HCT116 (cell line): ENCODE data around the gene TGFBR1. TPM values are rescaled to one million over a fixed set of nuclear protein-coding genes. Genes with fewer than 3 reads are reported as not detected.

Source experiments
- ATAC-seq: fragments of 200-7000 bp; cut with Tn5 transposase; 2 replicates; pipeline ENCODE4 v1.9.1; 2020; ENCODE audit warnings: mild to moderate bottlenecking, moderate library complexity
- BruUV-seq: library from RNA; stranded (reverse); fragments of 400-500 nt; replicated peaks from 2 replicates; lab custom pipeline; 2021; lab: Mats Ljungman, UMichigan
- CTCF ChIA-PET: fragments of 300-600 bp; sonication (Branson Sonifier 250); formaldehyde crosslinking; loops from one replicate; lab custom pipeline; 2021; ENCODE audit warnings: antibody characterized with exemption; lab: Charles Lee
- POLR2A ChIA-PET: fragments of 300-600, 350-600 bp; sonication (Branson Sonifier 250); formaldehyde crosslinking; loops from one replicate; lab custom pipeline; 2021; ENCODE audit warnings: antibody characterized with exemption; lab: Charles Lee
- RAD21 ChIA-PET, 2 experiments: fragments of 300-600 bp; sonication (Branson Sonifier 250); formaldehyde crosslinking; loops; one replicate each; lab custom pipeline; 2023; ENCODE audit warnings: low total read pairs in 2 of 2; ENCODE audit not compliant: uncharacterized antibody in 2 of 2, unreplicated experiment in 2 of 2, low non-redundant PET in 1 of 2; lab: Charles Lee
- DNase-seq: peaks from one replicate; pipeline ENCODE4 v3.0.0-alpha.2; 2010; ENCODE audit warnings: low read depth, low spot score
- H2AFZ ChIP-seq: fragments of 200-600 bp; shearing (Covaris generic), sonication (generic); 2 replicates; pipeline ENCODE4 v1.6.1; 2017; ENCODE audit warnings: low read depth, mixed run types, mixed read lengths, antibody characterized with exemption, low read length; ENCODE audit not compliant: poor library complexity, severe bottlenecking
- H3K27ac ChIP-seq: 2 replicates; pipeline ENCODE4 v1.5.1; 2012; ENCODE audit warnings: low read depth, low read length
- H3K27me3 ChIP-seq: fragments of 200-600 bp; sonication (generic); 2 replicates; pipeline ENCODE4 v1.6.1; 2016; ENCODE audit warnings: mixed run types, low read length, mixed read lengths; ENCODE audit not compliant: insufficient read depth
- H3K36me3 ChIP-seq, 2 experiments: fragments of 200-500 bp in 1 of 2; fragments of 200-600 bp in 1 of 2; sonication (Bioruptor generic) in 1 of 2; sonication (generic) in 1 of 2; 2 replicates each; pipeline versions ENCODE4 v1.5.1 to v1.6.1; 2014 to 2016; ENCODE audit warnings: low read length in 2 of 2, inconsistent platforms in 1 of 2, mixed read lengths in 1 of 2, mixed run types in 1 of 2; ENCODE audit not compliant: insufficient read depth in 2 of 2, control insufficient read depth in 1 of 2
- H3K4me1 ChIP-seq, 2 experiments: fragments of 200-600 bp in 1 of 2; sonication (generic) in 1 of 2; 2 replicates each; pipeline versions ENCODE4 v1.5.1 to v1.6.1; 2012 to 2017; ENCODE audit warnings: low read length in 2 of 2, inconsistent platforms in 1 of 2, mild to moderate bottlenecking in 1 of 2, mixed read lengths in 1 of 2, mixed run types in 1 of 2, moderate library complexity in 1 of 2; ENCODE audit not compliant: insufficient read depth in 2 of 2, control insufficient read depth in 1 of 2
- H3K4me2 ChIP-seq: fragments of 200-600 bp; sonication (generic); 2 replicates; pipeline ENCODE4 v1.6.1; 2017; ENCODE audit warnings: mixed run types, low read length, mixed read lengths
- H3K4me3 ChIP-seq, 2 experiments: fragments of 200-600 bp in 1 of 2; sonication (generic) in 1 of 2; replicated peaks in 1 of 2; 2 replicates each; pipeline ENCODE4 v1.5.1; 2011 to 2016; ENCODE audit warnings: low read length in 2 of 2, control low read depth in 1 of 2, low read depth in 1 of 2, mild to moderate bottlenecking in 1 of 2, mixed read lengths in 1 of 2, mixed run types in 1 of 2
- H3K79me2 ChIP-seq: fragments of 200-600 bp; sonication (generic); 2 replicates; pipeline ENCODE4 v1.6.1; 2017; ENCODE audit warnings: mild to moderate bottlenecking, mixed run types, low read length, moderate library complexity, mixed read lengths; ENCODE audit not compliant: insufficient read depth
- H3K9ac ChIP-seq: fragments of 200-600 bp; sonication (generic); 2 replicates; pipeline ENCODE4 v1.6.1; 2016; ENCODE audit warnings: low read length, mixed read lengths
- H3K9me2 ChIP-seq: fragments of 200-600 bp; sonication (generic), shearing (Covaris generic); 2 replicates; pipeline ENCODE4 v1.6.1; 2017; ENCODE audit warnings: mixed run types, mild to moderate bottlenecking, moderate library complexity; ENCODE audit not compliant: insufficient read depth
- H3K9me3 ChIP-seq, 2 experiments: fragments of 200-500 bp in 1 of 2; fragments of 200-600 bp in 1 of 2; sonication (Bioruptor generic) in 1 of 2; sonication (generic) in 1 of 2; 2 replicates each; pipeline ENCODE4 v1.6.1; 2014 to 2017; ENCODE audit warnings: low read length in 2 of 2, mixed read lengths in 2 of 2, inconsistent platforms in 1 of 2, low read depth in 1 of 2, mild to moderate bottlenecking in 1 of 2, mixed run types in 1 of 2, moderate library complexity in 1 of 2; ENCODE audit not compliant: control insufficient read depth in 1 of 2, insufficient read depth in 1 of 2
- H4K20me1 ChIP-seq: fragments of 200-600 bp; sonication (generic), shearing (Covaris generic); 2 replicates; pipeline ENCODE4 v1.6.1; 2017; ENCODE audit warnings: mixed run types, mild to moderate bottlenecking, moderate library complexity; ENCODE audit not compliant: insufficient read depth
- CBX3 ChIP-seq: IDR thresholded peaks from 2 replicates; pipeline ENCODE4 v1.6.1; 2012; ENCODE audit warnings: low read depth
- CEBPB ChIP-seq: IDR thresholded peaks from 2 replicates; pipeline ENCODE4 v1.6.1; 2012; ENCODE audit warnings: low read depth
- ELF1 ChIP-seq: IDR thresholded peaks from 2 replicates; pipeline ENCODE4 v1.6.1; 2012; ENCODE audit warnings: low read depth, borderline replicate concordance
- EZH2phosphoT487 ChIP-seq: fragments of 200-600 bp; IDR thresholded peaks from 2 replicates; pipeline ENCODE4 v1.6.1; 2018; ENCODE audit warnings: antibody characterized with exemption, borderline replicate concordance
- POLR2A ChIP-seq: IDR thresholded peaks from 2 replicates; pipeline ENCODE4 v1.7.0; 2011; ENCODE audit warnings: borderline replicate concordance; ENCODE audit not compliant: insufficient read depth, insufficient read length; ENCODE audit errors: extremely low read depth
- RAD21 ChIP-seq: IDR thresholded peaks from 2 replicates; pipeline ENCODE4 v1.6.1; 2012; ENCODE audit warnings: low read depth, mild to moderate bottlenecking
- SIN3A ChIP-seq: IDR thresholded peaks from 2 replicates; pipeline ENCODE4 v1.6.1; 2012; ENCODE audit warnings: low read depth
- SRF ChIP-seq: IDR thresholded peaks from 2 replicates; pipeline ENCODE4 v1.6.1; 2012; ENCODE audit warnings: low read depth
- TCF7L2 ChIP-seq: IDR thresholded peaks from 2 replicates; pipeline ENCODE4 v1.7.0; 2011; ENCODE audit warnings: borderline replicate concordance, inconsistent platforms; ENCODE audit not compliant: insufficient read depth, insufficient read length; ENCODE audit errors: extremely low read depth
- YY1 ChIP-seq: IDR thresholded peaks from 2 replicates; pipeline ENCODE4 v1.6.1; 2011; ENCODE audit warnings: low read length, low read depth, moderate library complexity, mild to moderate bottlenecking; ENCODE audit not compliant: insufficient replicate concordance; ENCODE audit errors: extremely low read depth
- ZFX ChIP-seq: fragments of 450-650 bp; IDR thresholded peaks from 2 replicates; pipeline ENCODE4 v1.6.1; 2017
- ZNF274 ChIP-seq: fragments of 200-500 bp; sonication (Bioruptor generic); IDR thresholded peaks from 2 replicates; pipeline ENCODE4 v1.6.1; 2014; ENCODE audit warnings: mild to moderate bottlenecking, low read depth, low read length, inconsistent platforms
- intact Hi-C: fragments of 100-400 bp; cut with micrococcal nuclease; formaldehyde crosslinking; loops from 2 replicates; pipeline ENCODE4 v1.10.0; 2022
- total RNA-seq: library from RNA; stranded (reverse); gene quantifications from one replicate; pipeline ENCODE4 v1.2.1, GENCODE V29; 2021; ENCODE audit not compliant: unreplicated experiment
- TF ChIP-seq, protein P1 (sequence below), 3 experiments: fragments of 200-600 bp in 1 of 3; sonication (generic) in 1 of 3; IDR thresholded peaks in 2 of 3; conservative IDR thresholded peaks in 1 of 3; 2 replicates each; pipeline ENCODE4 v1.5.1; 2012 to 2017; ENCODE audit warnings: low read depth in 2 of 3, low read length in 2 of 3, antibody characterized with exemption in 1 of 3, borderline replicate concordance in 1 of 3, control low read depth in 1 of 3, mild to moderate bottlenecking in 1 of 3, mixed read lengths in 1 of 3, mixed run types in 1 of 3, moderate library complexity in 1 of 3; ENCODE audit not compliant: insufficient read depth in 1 of 3
- TF ChIP-seq, protein P2 (sequence below): IDR thresholded peaks from 2 replicates; pipeline ENCODE4 v1.6.1; 2011; ENCODE audit warnings: mild to moderate bottlenecking, low read length, moderate library complexity; ENCODE audit not compliant: insufficient replicate concordance; ENCODE audit errors: extremely low read depth

Gene TGFBR1
- total RNA-seq, 1 experiment from 2014 or later = 26.6 TPM

DNA sequence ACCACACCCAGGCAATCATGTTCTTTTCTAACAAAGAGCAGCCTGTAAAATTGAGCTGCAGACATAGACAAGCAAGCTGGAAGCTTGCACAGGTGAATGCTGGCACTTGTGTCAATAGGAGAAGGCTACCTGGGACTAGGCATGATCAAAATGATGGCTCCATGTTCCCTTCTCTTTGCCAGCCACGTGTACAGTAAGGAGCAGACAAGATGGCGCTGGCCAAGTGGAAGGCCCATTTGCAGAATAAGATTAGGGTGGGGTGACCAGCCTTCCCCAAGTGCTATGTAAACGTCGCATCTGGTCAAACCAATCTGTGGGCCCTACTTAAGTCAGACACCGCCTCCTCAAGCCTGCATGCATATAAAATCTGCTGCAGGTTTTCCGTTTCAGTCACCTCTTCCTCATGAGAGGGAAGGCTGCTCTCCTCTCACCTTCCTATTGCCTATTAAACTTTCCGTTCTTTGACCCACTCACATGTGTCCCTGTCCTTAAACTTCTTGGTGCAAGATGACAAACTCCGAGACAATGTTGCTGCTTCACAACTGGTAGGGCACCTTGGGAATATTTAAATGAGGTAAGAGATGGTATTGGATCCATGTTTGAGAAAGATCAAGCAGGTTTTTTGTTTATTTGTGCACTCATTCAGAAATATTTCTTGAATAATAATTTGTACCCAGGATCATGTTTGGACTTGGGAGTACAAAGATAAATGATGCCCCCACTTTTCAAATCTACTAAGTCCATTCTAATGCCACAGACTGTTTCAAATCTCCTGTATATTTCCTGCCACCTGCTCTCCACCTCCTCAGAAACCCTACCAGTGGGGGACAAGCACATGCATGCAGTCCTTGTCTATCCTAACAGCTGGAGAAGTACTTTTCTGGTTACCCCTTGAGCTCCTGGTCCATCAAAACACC lies 30.7 kb upstream of the TGFBR1 start:
- BruUV-seq = no TSS peak
- CTCF ChIA-PET = no interaction called here
- no peak for ATAC-seq

DNA sequence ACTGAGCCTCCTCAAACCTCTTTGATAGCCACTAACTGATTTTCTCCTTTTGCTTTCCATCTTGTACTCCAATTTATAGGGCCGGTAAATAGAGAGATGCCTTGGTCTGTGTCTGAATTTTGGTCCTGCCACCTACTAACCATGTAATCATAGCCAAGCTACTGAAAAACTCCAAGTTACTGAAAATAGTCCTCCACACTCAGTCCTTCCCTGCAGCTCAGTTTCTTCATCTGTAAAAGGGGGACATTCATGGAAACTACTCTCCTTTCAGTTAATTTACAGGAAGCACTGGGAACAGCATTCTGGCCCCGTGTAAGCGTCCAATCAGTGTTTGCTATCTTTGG lies 30.0 kb upstream of the TGFBR1 start:
- ATAC-seq (no peak), DNase-seq (no peak)
- intact Hi-C loops = no loop called here
- Histone ChIP-seq H2AFZ (no peak overlapping the region), H3K9ac (no peak overlapping the region), H4K20me1 (no peaks in the 10 kb centered on the region), H3K27ac (no peak overlapping the region), H3K27me3 (no peaks in the 10 kb centered on the region), H3K4me1 (no peaks in the 10 kb centered on the region), H3K4me2 (no peak overlapping the region), H3K9me3 (no peaks in the 10 kb centered on the region), H3K79me2 (no peaks in the 10 kb centered on the region), H3K36me3 (no peaks in the 10 kb centered on the region), H3K9me2 (no peaks in the 10 kb centered on the region), H3K4me3 (no peak overlapping the region)
- ChIA-PET POLR2A (no interaction called here), RAD21 (no interaction called here), CTCF (no interaction called here)
- BruUV-seq = no TSS peak
- TF ChIP-seq, protein P1, sequence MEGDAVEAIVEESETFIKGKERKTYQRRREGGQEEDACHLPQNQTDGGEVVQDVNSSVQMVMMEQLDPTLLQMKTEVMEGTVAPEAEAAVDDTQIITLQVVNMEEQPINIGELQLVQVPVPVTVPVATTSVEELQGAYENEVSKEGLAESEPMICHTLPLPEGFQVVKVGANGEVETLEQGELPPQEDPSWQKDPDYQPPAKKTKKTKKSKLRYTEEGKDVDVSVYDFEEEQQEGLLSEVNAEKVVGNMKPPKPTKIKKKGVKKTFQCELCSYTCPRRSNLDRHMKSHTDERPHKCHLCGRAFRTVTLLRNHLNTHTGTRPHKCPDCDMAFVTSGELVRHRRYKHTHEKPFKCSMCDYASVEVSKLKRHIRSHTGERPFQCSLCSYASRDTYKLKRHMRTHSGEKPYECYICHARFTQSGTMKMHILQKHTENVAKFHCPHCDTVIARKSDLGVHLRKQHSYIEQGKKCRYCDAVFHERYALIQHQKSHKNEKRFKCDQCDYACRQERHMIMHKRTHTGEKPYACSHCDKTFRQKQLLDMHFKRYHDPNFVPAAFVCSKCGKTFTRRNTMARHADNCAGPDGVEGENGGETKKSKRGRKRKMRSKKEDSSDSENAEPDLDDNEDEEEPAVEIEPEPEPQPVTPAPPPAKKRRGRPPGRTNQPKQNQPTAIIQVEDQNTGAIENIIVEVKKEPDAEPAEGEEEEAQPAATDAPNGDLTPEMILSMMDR (IDR thresholded peaks at IDR 0.05 in 2 of 3, conservative IDR thresholded peaks at IDR 0.05 in 1 of 3; ENCODE audit: borderline replicate concordance in 1 of 3, insufficient read depth in 1 of 3, low read depth in 2 of 3, low read length in 2 of 3) = no peak
- TF ChIP-seq CBX3 (no peak), ZNF274 (no peak), TCF7L2 (no peak), SRF (no peak), YY1 (no peak), ELF1 (no peak), POLR2A (no peak), RAD21 (no peak), SIN3A (no peak)
- TF ChIP-seq, protein P2, sequence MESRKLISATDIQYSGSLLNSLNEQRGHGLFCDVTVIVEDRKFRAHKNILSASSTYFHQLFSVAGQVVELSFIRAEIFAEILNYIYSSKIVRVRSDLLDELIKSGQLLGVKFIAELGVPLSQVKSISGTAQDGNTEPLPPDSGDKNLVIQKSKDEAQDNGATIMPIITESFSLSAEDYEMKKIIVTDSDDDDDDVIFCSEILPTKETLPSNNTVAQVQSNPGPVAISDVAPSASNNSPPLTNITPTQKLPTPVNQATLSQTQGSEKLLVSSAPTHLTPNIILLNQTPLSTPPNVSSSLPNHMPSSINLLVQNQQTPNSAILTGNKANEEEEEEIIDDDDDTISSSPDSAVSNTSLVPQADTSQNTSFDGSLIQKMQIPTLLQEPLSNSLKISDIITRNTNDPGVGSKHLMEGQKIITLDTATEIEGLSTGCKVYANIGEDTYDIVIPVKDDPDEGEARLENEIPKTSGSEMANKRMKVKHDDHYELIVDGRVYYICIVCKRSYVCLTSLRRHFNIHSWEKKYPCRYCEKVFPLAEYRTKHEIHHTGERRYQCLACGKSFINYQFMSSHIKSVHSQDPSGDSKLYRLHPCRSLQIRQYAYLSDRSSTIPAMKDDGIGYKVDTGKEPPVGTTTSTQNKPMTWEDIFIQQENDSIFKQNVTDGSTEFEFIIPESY = no peak

More for the DNA sequence above, 30.7 kb upstream of the TGFBR1 start:
- Histone ChIP-seq H3K9me2 (no peaks in the 10 kb centered on the region), H4K20me1 (no peaks in the 10 kb centered on the region), H3K9me3 (no peaks in the 10 kb centered on the region), H3K27ac (no peak overlapping the region), H2AFZ (no peak overlapping the region), H3K36me3 (no peaks in the 10 kb centered on the region), H3K27me3 (no peaks in the 10 kb centered on the region), H3K4me3 (no peak overlapping the region), H3K4me1 (no peaks in the 10 kb centered on the region), H3K79me2 (no peaks in the 10 kb centered on the region), H3K4me2 (no peak overlapping the region), H3K9ac (no peak overlapping the region)
- no peak for DNase-seq
- POLR2A ChIA-PET = no interaction called here
- intact Hi-C loops = no loop called here
- RAD21 ChIA-PET = no interaction called here
- TF ChIP-seq ZFX = no peak
- TF ChIP-seq YY1 = no peak
- no peak for TF ChIP-seq ELF1
- TF ChIP-seq EZH2phosphoT487 = no peak
- TF ChIP-seq CEBPB = no peak
- TF ChIP-seq CBX3 = no peak
